GM12801 (cell line): Measurements from ENCODE around the gene TP63.

Experiments
- TF ChIP-seq, protein P1 (sequence below): IDR thresholded peaks from one replicate; pipeline ENCODE4 v1.5.1; 2011; ENCODE audit warnings: control low read depth; ENCODE audit not compliant: insufficient read length; ENCODE audit errors: extremely low read depth

The TP63 gene

DNA sequence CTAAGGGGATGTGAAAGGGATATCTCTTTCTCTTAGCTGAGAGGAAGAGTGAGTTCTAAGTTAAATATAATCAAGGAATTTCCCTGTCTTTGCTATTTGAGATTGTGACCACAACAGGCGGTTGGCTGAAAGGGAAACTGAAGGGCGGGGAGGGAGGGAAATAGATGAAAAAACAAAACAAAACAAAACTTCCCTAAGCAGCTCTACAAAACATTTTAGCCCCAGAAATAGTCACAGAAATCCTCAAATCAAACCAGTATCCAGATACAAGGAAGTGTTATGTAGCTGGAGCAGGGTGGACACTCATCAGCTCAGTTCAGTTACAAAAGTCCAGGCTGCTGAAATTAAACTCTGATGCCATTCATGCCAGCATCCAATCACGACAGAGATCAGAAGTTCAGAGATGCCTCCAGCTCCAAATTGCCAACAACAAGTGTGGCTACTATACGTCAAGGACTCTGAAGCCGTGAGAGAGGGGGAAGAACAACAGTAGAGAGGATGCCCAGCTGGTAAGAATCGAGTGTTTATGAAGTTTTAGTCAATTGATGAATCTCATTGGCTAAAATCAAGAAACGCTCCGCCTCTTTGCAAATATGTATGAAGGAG lies 319 bp upstream of the TP63 start:
- TF ChIP-seq, protein P1, sequence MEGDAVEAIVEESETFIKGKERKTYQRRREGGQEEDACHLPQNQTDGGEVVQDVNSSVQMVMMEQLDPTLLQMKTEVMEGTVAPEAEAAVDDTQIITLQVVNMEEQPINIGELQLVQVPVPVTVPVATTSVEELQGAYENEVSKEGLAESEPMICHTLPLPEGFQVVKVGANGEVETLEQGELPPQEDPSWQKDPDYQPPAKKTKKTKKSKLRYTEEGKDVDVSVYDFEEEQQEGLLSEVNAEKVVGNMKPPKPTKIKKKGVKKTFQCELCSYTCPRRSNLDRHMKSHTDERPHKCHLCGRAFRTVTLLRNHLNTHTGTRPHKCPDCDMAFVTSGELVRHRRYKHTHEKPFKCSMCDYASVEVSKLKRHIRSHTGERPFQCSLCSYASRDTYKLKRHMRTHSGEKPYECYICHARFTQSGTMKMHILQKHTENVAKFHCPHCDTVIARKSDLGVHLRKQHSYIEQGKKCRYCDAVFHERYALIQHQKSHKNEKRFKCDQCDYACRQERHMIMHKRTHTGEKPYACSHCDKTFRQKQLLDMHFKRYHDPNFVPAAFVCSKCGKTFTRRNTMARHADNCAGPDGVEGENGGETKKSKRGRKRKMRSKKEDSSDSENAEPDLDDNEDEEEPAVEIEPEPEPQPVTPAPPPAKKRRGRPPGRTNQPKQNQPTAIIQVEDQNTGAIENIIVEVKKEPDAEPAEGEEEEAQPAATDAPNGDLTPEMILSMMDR = no peak

DNA sequence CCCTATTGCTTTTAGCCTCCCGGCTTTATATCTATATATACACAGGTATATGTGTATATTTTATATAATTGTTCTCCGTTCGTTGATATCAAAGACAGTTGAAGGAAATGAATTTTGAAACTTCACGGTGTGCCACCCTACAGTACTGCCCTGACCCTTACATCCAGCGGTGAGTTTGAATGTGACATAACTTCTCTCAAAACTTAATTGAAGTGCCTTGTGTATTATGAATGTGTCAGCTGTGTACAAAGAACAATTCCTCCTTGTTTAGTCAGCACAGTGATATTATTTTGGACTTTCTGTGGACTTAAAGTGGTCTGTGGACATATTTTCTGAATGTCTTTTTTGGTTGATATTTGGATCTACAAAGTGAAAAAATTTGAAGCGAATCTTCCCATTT lies 220 bp downstream of the TP63 start:
- TF ChIP-seq, protein P1 = no peak

DNA sequence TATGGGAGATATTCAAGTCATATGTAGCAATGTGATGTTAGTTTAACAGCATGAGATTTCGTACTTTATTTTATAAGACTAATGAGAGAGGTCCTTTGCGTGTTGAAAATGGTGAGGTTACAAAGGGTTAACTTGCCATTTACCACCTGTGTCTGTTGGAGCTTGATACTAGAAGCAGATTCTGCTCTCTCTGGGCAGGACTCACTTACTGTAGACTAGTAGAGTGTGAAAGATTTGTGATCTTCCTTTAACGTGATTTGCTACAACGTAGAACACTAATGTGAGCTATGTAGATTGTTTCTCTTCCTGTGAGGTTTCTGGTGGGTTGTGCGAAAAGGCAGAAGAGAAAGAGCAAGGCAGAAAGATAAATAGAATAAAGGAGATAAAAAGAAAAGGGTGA lies 1.1 kb downstream of the TP63 start:
- TF ChIP-seq, protein P1 = no peak

DNA sequence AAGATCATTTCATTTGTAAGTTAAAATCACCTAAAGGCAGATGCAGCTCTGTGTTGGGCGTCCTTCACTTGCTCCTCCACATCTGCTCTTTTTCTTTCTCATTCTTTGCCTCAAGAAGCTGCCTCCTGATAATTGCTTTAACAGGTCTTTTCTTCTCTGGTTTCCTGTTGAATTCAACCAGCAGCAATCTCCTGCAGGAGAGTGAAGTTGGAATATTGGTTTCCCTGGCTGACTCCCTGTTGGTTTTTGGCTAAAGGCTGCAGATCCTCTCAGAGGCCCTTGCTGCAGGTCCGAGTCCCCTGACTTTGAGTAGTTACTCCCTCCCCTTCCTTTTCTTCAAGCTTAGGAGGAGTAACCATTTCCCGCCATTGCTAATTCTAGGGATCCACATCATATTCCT lies 4.2 kb downstream of the TP63 start:
- TF ChIP-seq, protein P1 = no peak

DNA sequence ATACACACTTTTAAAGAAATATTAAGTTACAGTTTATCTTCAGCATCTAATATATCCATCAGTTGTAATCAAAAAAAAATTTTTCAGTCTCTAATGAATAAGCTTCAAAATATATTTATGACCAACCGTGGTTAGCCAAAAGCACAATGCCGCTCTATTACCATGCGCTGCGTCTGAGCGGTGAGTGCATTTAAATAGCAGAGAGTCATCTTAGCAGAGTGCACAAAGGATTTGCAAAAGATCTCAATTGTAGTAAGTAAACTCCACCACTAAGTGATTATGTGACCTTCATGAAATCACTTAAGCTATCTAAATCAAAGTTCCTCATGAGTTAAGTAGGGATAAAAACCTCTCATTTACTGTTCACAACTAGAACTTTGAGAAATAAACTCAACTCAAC lies 4.9 kb downstream of the TP63 start:
- TF ChIP-seq, protein P1 = no peak

DNA sequence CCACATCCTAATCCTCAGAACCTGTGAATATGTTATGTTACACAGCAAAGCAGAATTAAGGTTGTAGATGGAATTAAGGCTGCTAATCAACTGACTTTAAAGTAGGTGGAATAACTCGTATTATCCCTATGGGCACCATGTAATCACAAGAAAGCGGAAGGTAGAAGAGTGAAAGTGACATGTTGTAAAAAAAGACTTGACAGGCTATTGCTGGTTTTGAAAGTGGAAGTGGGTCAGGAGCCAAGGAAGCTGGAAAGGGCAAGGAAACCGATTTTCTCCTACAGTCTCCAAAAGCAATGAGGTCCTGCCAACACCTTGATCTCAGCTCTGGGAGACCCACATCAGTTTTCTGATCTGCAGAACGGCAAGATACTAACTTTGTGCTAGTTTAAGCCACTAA lies 6.6 kb downstream of the TP63 start:
- TF ChIP-seq, protein P1 = no peak

DNA sequence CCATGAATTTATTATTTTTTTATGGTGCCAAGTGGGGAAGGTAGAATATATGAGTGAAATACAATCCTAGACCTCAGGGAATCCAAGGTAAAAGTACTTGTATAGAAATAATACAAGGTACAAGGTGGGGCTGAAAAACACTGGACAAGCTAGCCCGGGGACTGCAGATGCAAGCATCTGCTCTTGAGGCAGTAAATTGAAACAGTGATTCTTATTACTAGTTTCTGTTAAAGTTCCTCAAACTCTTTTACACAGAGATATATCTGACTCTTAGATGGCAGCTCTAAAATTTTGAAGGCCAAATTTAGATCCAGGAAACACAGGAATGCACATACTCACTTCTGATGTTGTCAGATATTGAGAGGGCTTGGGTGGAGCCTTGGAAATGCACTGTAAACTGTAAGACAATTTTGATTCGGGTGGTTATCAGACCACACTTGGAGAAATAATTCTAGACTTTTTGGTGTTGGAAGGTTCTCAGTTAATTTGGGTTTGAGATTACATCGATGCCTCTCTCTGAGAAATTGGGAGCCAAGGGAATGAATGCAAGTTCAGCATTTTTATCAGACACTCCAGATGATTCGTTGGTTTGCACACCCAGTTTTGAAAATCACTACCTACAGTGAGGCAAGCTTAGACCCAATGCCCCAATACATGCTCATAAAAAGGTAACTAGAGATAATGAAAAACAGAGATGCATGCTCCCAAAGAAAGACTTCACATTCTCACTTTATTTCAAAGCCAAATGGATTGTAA lies 7.3 kb downstream of the TP63 start:
- TF ChIP-seq, protein P1 = no peak
